Stimulated activated CD8-positive, alpha-beta memory T cell treated with anti-CD3 and anti-CD28 coated beads, Interleukin-12 subunit alpha, Interleukin-12 subunit beta, amount 100 ng/mL, for 4 hours (primary cell): ENCODE data around the gene ADAM22.
"Not testable (repeated sequence)": the region's sequence is repeated elsewhere in the genome, so short reads cannot be mapped to it uniquely, and the experiment has no call there.

Experiments used
- DNase-seq: peaks from one replicate; pipeline ENCODE4 v3.0.0-alpha.2; 2020; ENCODE audit warnings: low read depth

The ADAM22 gene, protein sequence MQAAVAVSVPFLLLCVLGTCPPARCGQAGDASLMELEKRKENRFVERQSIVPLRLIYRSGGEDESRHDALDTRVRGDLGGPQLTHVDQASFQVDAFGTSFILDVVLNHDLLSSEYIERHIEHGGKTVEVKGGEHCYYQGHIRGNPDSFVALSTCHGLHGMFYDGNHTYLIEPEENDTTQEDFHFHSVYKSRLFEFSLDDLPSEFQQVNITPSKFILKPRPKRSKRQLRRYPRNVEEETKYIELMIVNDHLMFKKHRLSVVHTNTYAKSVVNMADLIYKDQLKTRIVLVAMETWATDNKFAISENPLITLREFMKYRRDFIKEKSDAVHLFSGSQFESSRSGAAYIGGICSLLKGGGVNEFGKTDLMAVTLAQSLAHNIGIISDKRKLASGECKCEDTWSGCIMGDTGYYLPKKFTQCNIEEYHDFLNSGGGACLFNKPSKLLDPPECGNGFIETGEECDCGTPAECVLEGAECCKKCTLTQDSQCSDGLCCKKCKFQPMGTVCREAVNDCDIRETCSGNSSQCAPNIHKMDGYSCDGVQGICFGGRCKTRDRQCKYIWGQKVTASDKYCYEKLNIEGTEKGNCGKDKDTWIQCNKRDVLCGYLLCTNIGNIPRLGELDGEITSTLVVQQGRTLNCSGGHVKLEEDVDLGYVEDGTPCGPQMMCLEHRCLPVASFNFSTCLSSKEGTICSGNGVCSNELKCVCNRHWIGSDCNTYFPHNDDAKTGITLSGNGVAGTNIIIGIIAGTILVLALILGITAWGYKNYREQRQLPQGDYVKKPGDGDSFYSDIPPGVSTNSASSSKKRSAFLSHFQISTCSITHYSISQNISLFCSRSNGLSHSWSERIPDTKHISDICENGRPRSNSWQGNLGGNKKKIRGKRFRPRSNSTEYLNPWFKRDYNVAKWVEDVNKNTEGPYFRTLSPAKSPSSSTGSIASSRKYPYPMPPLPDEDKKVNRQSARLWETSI

DNA sequence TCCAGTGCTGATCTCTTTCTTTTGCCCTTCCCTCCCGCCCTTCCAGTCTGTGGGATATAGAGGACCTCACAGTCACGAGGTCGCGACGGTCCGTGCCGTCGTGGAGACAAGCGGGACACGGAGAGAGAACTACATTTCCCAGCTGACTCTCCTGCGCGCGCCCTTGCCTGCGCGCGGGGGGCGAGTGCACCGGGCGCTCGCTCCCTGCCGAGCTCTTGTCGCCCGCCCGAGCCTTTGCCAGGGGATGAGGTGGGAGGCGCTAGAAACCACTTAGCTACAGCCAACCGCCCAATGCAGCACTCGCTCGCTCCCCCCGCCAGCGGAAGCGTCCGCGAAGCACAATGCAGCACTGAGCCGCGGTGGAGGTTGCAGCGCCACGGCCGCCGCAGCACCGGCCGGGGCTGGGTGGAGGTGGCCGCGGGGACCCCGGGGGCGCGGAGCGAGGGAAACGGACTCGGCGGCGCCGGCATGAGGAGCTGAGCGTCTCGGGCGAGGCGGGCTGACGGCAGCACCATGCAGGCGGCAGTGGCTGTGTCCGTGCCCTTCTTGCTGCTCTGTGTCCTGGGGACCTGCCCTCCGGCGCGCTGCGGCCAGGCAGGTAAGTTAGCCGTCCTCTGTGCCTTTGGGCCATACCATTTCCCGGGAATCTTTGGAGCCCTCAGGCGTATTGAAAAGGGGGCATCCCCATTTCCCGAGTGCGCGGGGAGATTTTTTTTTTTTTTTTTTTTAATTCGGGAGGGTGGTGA, at the start of gene ADAM22:
TSS of gene ADAM22 (plus strand) at position 299 of the 746 bp plus-strand sequence. CDS start at position 514, 215 bp downstream.
- DNase-seq: peak; percentile 78

DNA sequence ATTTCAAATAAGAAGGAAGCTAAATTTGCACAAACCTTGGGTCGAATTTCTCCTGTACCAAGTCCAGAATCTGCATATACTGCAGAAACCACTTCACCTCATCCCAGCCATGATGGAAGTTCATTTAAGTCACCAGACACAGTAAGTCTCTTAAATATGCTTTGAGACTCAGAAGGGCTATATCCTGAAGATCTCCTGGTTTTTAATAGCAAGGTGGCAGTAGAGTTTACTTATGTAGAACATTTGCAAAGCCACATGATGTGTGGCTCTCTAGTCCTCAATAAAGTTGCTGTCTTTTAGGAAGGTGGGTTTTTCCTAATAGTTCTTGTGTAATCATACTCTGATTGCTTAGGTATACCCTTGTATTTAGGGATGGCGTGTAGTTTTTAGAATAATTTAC, 49.0 kb upstream of the ADAM22 start:
- DNase-seq: no peak

- DNase-seq: no peak
Measured at GRCh38 chr7:87886875-87887274, 47.2 kb upstream of the ADAM22 start.

GRCh38 chr7:87895363-87895762, 38.7 kb upstream of the ADAM22 start:
- DNase-seq: no peak

GRCh38 chr7:87899255-87899654, 34.8 kb upstream of the ADAM22 start:
- no peak for DNase-seq

- DNase-seq: not testable (repeated sequence)
Measured at GRCh38 chr7:87907136-87907906, 26.7 kb upstream of the ADAM22 start.

GRCh38 chr7:87908814-87909213, 25.2 kb upstream of the ADAM22 start:
- DNase-seq: not testable (repeated sequence)

GRCh38 chr7:87912121-87912520, 21.9 kb upstream of the ADAM22 start:
- DNase-seq: no peak

DNA sequence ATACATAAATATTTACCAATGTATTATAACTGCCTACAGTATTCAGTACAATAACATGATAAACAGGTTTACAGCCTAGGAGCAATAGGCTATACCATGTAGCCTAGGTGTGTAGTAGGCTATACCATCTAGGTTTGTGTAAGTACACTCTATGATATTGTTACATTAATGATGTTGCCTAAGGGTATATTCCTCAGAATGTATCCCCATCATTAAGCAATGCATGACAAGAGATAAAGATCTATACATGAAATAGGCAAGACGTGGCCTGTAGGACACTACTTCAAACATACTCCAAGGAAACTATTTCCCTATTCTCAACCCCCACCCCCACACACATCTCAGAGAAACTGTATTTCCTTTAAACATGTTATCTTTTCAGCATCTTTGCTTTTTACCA, 15.3 kb upstream of the ADAM22 start:
- DNase-seq: no peak

- DNase-seq: no peak
Measured at GRCh38 chr7:87919875-87920274, 14.2 kb upstream of the ADAM22 start.

DNA sequence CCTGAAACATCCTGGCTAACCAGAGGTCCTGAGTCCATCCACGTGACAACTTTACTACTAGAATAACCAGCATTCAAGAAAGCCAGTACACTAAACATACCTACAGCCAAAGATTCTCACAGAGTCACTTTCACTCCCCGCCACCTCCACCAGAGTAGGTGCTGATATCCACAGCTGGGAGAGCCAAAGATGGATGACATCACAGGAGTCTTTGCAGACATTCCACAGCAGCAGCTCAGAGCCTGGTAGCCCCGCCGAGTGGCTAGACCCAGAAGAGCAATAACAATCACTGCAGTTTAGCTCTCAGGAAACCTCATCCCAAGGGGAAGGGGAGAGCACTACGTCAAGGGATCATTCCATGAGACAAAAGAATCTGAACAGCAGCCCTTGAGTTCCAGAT, 13.5 kb upstream of the ADAM22 start:
- no peak for DNase-seq

DNA sequence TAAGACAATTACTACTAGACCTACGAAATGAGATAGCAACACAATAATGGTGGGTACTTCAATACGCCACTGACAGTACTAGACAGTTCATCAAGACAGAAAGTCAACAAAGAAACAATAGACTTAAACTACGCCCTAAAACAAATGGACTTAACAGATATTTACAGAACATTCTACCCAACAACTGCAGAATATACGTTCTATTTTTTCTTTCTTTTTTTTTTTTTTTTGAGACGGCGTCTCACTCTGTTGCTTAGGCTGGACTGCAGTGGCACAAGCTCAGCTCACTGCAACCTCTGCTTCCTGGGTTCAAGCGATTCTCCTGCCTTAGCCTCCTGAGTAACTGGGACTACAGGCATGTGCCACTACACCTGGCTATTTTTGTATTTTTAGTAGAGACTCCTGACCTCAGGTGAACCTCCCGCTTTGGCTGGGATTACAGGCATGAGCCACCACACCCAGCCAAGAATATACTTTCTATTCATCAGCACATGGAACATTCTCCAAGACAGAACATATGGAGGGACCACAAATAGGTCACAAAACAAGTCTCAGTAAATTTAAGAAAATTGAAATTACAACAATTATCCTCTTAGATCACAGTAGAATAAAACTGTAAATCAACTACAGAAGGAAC, 11.2 kb upstream of the ADAM22 start:
- DNase-seq: not testable (repeated sequence)

GRCh38 chr7:87926581-87927461, 7.2 kb upstream of the ADAM22 start:
- no peak for DNase-seq

DNA sequence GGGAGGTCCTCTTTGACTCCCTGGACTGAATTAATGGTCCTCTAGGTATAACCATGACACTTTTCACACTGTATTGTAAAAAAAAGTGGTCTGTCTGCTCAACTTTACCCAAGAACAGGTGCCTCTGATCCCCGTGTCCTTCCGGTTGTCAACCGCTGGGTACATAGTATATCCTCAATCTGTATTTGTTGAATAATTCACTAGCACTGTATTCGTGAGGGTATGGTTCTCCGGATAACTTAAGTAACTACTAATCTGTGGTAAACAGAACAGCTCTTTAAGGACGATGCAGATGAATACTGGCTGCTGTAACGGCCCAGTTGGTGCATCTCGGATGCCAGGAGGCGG, 472 bp upstream of the ADAM22 start:
- no peak for DNase-seq

DNA sequence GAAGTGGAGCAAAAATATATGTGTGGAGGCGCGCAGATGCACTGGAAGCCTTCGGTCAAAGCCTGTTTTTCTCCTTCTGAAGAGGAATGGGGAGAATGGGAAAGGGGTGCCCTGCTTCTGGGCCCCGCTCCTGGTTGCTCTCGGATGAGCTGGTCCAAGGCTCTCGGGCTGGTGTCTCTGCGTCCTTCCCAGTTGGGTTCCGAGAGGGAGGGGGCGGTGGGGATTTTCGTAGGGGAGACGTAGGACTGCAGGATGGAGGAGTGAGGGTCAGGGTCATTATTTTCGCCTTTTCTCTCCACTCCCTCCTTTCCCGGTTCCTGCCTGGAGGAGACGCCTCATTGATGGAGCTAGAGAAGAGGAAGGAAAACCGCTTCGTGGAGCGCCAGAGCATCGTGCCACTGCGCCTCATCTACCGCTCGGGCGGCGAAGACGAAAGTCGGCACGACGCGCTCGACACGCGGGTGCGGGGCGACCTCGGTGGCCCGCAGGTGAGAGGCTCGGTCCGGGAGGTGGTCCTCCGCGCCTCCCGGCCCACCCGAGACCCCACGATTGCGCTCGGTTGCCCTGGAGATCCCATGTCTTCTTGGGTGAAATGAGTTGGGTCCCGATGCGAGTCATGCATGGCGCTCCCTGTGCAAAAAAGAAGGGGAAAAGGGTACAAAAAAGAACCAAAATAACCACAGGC, 790 bp downstream of the ADAM22 start:
- DNase-seq: no peak

- DNase-seq: no peak
Measured at GRCh38 chr7:87935384-87935706, 1.3 kb downstream of the ADAM22 start.

GRCh38 chr7:87941138-87941537, 7.1 kb downstream of the ADAM22 start:
- no peak for DNase-seq

- no peak for DNase-seq
Measured at GRCh38 chr7:87944547-87944946, 10.5 kb downstream of the ADAM22 start.

GRCh38 chr7:87945926-87946325, 11.9 kb downstream of the ADAM22 start:
- DNase-seq: not testable (repeated sequence)

GRCh38 chr7:87948371-87948770, 14.3 kb downstream of the ADAM22 start:
- DNase-seq: no peak
